Measurements from ENCODE around the gene OR10G4. TPM values are rescaled to one million over a fixed set of nuclear protein-coding genes. Genes with fewer than 3 reads are reported as not detected.

The OR10G4 gene
- total RNA-seq, 1 experiment from 2014 or later, result 0.07 TPM

DNA sequence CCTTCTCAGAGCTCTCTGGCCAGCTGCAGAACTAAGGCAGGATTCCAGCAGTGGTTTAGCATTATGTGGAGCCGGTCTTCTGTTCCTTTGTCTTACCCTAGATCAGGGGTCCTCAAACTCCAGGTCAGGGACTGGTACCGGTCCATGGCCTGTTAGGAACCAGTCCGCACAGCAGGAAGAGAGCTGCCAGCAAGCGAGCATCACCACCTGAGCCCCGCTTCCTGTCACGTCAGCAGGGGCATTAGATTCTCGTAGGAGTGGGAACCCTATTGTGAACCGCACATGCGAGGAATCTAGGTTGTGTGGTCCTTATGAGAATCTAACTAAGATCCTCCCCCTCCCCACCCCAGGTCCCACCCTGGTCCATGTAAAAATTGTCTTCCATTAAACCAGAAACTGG is 26.8 kb downstream of the OR10G4 start:
- no peaks in the 10 kb centered on the region for H3K79me2 ChIP-seq (ENCODE audit: insufficient read depth, low read length)
- no peak overlapping the region for H2BK20ac ChIP-seq (ENCODE audit: low read depth, low read length, poor library complexity, severe bottlenecking)
- H3K27ac Mint-ChIP-seq, result no peak overlapping the region
- H3K18ac ChIP-seq (ENCODE audit: insufficient read length, low read depth, low read length), result no peak overlapping the region
- peaks cover 0 to 8% of the 10 kb centered on the region in 2 experiments; a peak in 2 of 4 replicates for H3K4me1 Mint-ChIP-seq
- no peak for DNase-seq
- H2AK5ac ChIP-seq (ENCODE audit: insufficient read length, low read length), result no peak overlapping the region
- H4K5ac ChIP-seq (ENCODE audit: insufficient read length, low read depth, low read length), result no peak overlapping the region
- H3K14ac ChIP-seq (ENCODE audit: insufficient read depth, low read length), result no peak overlapping the region
- H2BK15ac ChIP-seq (ENCODE audit: low read depth, low read length), result 0 out of 2 replicates have a peak overlapping the region, but pooled peaks have one; percentile 57
- H4K91ac ChIP-seq (ENCODE audit: insufficient read length, low read depth, low read length), result no peak overlapping the region
- peaks cover 1% of the 10 kb centered on the region; the same call in 1 of the 2 replicates for H3K27me3 Mint-ChIP-seq (ENCODE audit: low read depth)
- H3K4me2 ChIP-seq (ENCODE audit: insufficient read depth, insufficient read length, low read length), result no peak overlapping the region
- no peak overlapping the region for H4K8ac ChIP-seq (replicated peaks; ENCODE audit: insufficient read length, low read depth, low read length)
- no peaks in the 10 kb centered on the region for H3K27me3 ChIP-seq (ENCODE audit: insufficient read depth, low read length)
- H2BK120ac ChIP-seq (ENCODE audit: low read depth, low read length, poor library complexity, severe bottlenecking), result no peak overlapping the region
- no peak overlapping the region for H2BK12ac ChIP-seq (ENCODE audit: insufficient read length, low read depth, low read length)
- no peak overlapping the region for H2AFZ ChIP-seq (ENCODE audit: low read length)
- H2BK5ac ChIP-seq (ENCODE audit: insufficient read length, low read length), result no peak overlapping the region
- H3K23me2 ChIP-seq (ENCODE audit: insufficient read length, low read depth, low read length, poor library complexity, severe bottlenecking), result no peaks in the 10 kb centered on the region
- H3K9ac ChIP-seq (ENCODE audit: extremely low read depth, insufficient read length, low read length), result no peak overlapping the region
- H3K4me1 ChIP-seq (ENCODE audit: insufficient read depth, low read length), result no peaks in the 10 kb centered on the region
- H3K56ac ChIP-seq (ENCODE audit: insufficient read length, low read depth, low read length), result no peak overlapping the region
- no CpG with 5 or more reads among the region's 9 CpGs for WGBS (ENCODE audit: extremely low coverage, insufficient read length, low lambda C conversion rate)
- no peak overlapping the region for H3T11ph ChIP-seq (ENCODE audit: low read length)
- H3K79me1 ChIP-seq (ENCODE audit: insufficient read depth, low read depth, low read length, poor library complexity, severe bottlenecking), result no peaks in the 10 kb centered on the region
- no peaks in the 10 kb centered on the region for H4K20me1 ChIP-seq (ENCODE audit: control insufficient read depth, insufficient read depth, insufficient read length)
- H3K9me3 ChIP-seq (ENCODE audit: control insufficient read depth, low read depth, low read length), result no peaks in the 10 kb centered on the region
- no peak overlapping the region for H3K4ac ChIP-seq (ENCODE audit: low read depth, low read length)
- H3K23ac ChIP-seq (ENCODE audit: insufficient read length, low read depth, low read length), result no peak overlapping the region
- H3K36me3 Mint-ChIP-seq (ENCODE audit: insufficient read depth in 1 of 3, low read depth in 3 of 3), result no peaks in the 10 kb centered on the region
- no peak overlapping the region for H3K4me3 Mint-ChIP-seq
- no peak overlapping the region for H3K27ac ChIP-seq (ENCODE audit: insufficient read length, low read depth, low read length)
- no peaks in the 10 kb centered on the region for H3K9me3 Mint-ChIP-seq
- TF ChIP-seq, protein P1, sequence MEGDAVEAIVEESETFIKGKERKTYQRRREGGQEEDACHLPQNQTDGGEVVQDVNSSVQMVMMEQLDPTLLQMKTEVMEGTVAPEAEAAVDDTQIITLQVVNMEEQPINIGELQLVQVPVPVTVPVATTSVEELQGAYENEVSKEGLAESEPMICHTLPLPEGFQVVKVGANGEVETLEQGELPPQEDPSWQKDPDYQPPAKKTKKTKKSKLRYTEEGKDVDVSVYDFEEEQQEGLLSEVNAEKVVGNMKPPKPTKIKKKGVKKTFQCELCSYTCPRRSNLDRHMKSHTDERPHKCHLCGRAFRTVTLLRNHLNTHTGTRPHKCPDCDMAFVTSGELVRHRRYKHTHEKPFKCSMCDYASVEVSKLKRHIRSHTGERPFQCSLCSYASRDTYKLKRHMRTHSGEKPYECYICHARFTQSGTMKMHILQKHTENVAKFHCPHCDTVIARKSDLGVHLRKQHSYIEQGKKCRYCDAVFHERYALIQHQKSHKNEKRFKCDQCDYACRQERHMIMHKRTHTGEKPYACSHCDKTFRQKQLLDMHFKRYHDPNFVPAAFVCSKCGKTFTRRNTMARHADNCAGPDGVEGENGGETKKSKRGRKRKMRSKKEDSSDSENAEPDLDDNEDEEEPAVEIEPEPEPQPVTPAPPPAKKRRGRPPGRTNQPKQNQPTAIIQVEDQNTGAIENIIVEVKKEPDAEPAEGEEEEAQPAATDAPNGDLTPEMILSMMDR (conservative IDR thresholded peaks at IDR 0.05), result no peak
